Liver (tissue), 9 donors: Measurements from ENCODE around the gene PRELID3B. TPM values are rescaled to one million over a fixed set of nuclear protein-coding genes. Genes with fewer than 3 reads are reported as not detected.

Source experiments
- DNase-seq: peaks from one replicate; pipeline ENCODE4 v3.0.0-alpha.2; 2017; ENCODE audit warnings: low spot score
- H3K27ac ChIP-seq, 2 donors: one replicate each; pipeline ENCODE4 v1.7.0; 2013; ENCODE audit warnings: inconsistent platforms in 2 of 2, low read length in 2 of 2, control low read depth in 1 of 2, low read depth in 1 of 2, mild to moderate bottlenecking in 1 of 2
- H3K27me3 ChIP-seq, 4 donors: one replicate each; pipeline versions ENCODE4 v1.6.1 to v1.7.0; 2013; ENCODE audit warnings: low read length in 3 of 4, inconsistent platforms in 1 of 4, mild to moderate bottlenecking in 1 of 4, moderate library complexity in 1 of 4; ENCODE audit not compliant: control insufficient read depth in 4 of 4, insufficient read depth in 4 of 4
- H3K36me3 ChIP-seq, 4 donors: one replicate each; pipeline versions ENCODE4 v1.6.1 to v1.7.0; 2013; ENCODE audit warnings: low read length in 3 of 4, mild to moderate bottlenecking in 3 of 4, low read depth in 1 of 4, moderate library complexity in 1 of 4; ENCODE audit not compliant: control insufficient read depth in 4 of 4, insufficient read depth in 3 of 4
- H3K4me1 ChIP-seq, 4 donors: one replicate each; pipeline versions ENCODE4 v1.6.1 to v1.7.0; 2013; ENCODE audit warnings: low read length in 3 of 4, mild to moderate bottlenecking in 3 of 4, moderate library complexity in 1 of 4; ENCODE audit not compliant: control insufficient read depth in 4 of 4, insufficient read depth in 4 of 4
- H3K4me3 ChIP-seq, 3 donors: one replicate each; pipeline versions ENCODE4 v1.6.1 to v1.7.0; 2013; ENCODE audit warnings: low read length in 3 of 3, control low read depth in 1 of 3, low read depth in 1 of 3, mild to moderate bottlenecking in 1 of 3
- H3K9ac ChIP-seq, 2 donors: one replicate each; pipeline ENCODE4 v1.7.0; 2013; ENCODE audit warnings: low read length in 2 of 2, mild to moderate bottlenecking in 2 of 2, moderate library complexity in 2 of 2, control low read depth in 1 of 2, low read depth in 1 of 2
- H3K9me3 ChIP-seq, 4 donors: one replicate each; pipeline versions ENCODE4 v1.6.1 to v1.7.0; 2013; ENCODE audit warnings: low read length in 3 of 4; ENCODE audit not compliant: control insufficient read depth in 4 of 4
- EGR1 ChIP-seq, 2 donors: IDR thresholded peaks; 2 replicates each; pipeline ENCODE4 v1.6.1; 2016 to 2018; ENCODE audit warnings: antibody characterized with exemption in 2 of 2, low read depth in 2 of 2
- FOXA1 ChIP-seq: IDR thresholded peaks from 2 replicates; pipeline ENCODE4 v1.6.1; 2016; ENCODE audit warnings: antibody characterized with exemption
- FOXA2 ChIP-seq: IDR thresholded peaks from 2 replicates; pipeline ENCODE4 v1.6.1; 2016; ENCODE audit warnings: antibody characterized with exemption
- GABPA ChIP-seq, 2 donors: IDR thresholded peaks in 1 of 2; conservative IDR thresholded peaks in 1 of 2; 2 replicates each; pipeline ENCODE4 v1.6.1; 2016; ENCODE audit warnings: antibody characterized with exemption in 2 of 2, mild to moderate bottlenecking in 1 of 2, moderate library complexity in 1 of 2
- HNF4A ChIP-seq, 2 donors: conservative IDR thresholded peaks; 2 replicates each; pipeline ENCODE4 v1.6.1; 2016; ENCODE audit warnings: antibody characterized with exemption in 2 of 2, mild to moderate bottlenecking in 2 of 2
- HNF4G ChIP-seq: IDR thresholded peaks from 2 replicates; pipeline ENCODE4 v1.6.1; 2016; ENCODE audit warnings: antibody characterized with exemption
- JUND ChIP-seq, 2 donors: IDR thresholded peaks; 2 replicates each; pipeline ENCODE4 v1.6.1; 2016; ENCODE audit warnings: antibody characterized with exemption in 2 of 2
- NR2F2 ChIP-seq: IDR thresholded peaks from 2 replicates; pipeline ENCODE4 v1.6.1; 2016; ENCODE audit warnings: antibody characterized with exemption
- RAD21 ChIP-seq, 2 donors: IDR thresholded peaks; 2 replicates each; pipeline ENCODE4 v1.6.1; 2016; ENCODE audit warnings: antibody characterized with exemption in 2 of 2, mild to moderate bottlenecking in 2 of 2
- RXRA ChIP-seq, 2 donors: IDR thresholded peaks; 2 replicates each; pipeline ENCODE4 v1.6.1; 2017 to 2018; ENCODE audit warnings: antibody characterized with exemption in 2 of 2, mild to moderate bottlenecking in 1 of 2
- SP1 ChIP-seq: IDR thresholded peaks from 2 replicates; pipeline ENCODE4 v1.6.1; 2018; ENCODE audit warnings: antibody characterized with exemption, mild to moderate bottlenecking
- TAF1 ChIP-seq: conservative IDR thresholded peaks from 2 replicates; pipeline ENCODE4 v1.6.1; 2016; ENCODE audit warnings: antibody characterized with exemption, mild to moderate bottlenecking
- YY1 ChIP-seq: IDR thresholded peaks from 2 replicates; pipeline ENCODE4 v1.6.1; 2016; ENCODE audit warnings: antibody characterized with exemption, mild to moderate bottlenecking
- WGBS: extraction: QIAGEN DNeasy Blood & Tissue Kit; methylation state at CpG from one replicate; pipeline ENCODE4 v1.1.7; 2013; 5-methylcytosine and 5-hydroxymethylcytosine counted together
- polyA plus RNA-seq, 2 donors: library from polyadenylated mRNA; stranded (reverse) in 1 of 2; unstranded in 1 of 2; fragments of 200-250 nt in 1 of 2; fragments of >200 nt in 1 of 2; fragmentation: Nextera tagmentation in 1 of 2; extraction: Ambion mirVana in 1 of 2; gene quantifications; one replicate each; pipeline versions ENCODE4 v1.2.1 to v1.2.3, GENCODE V29; 2013 to 2015
- total RNA-seq, 2 donors: library from RNA; depleted of rRNA; stranded (reverse); fragments of >200 nt; gene quantifications; one replicate each; pipeline ENCODE4 v1.2.3, GENCODE V29; 2014
- TF ChIP-seq, protein P1 (sequence below): fragments of 150-350 bp; IDR thresholded peaks from 2 replicates; pipeline ENCODE4 v1.5.1; 2017; ENCODE audit warnings: improper control_type of control experiment, low read depth, low read length; ENCODE audit not compliant: missing input control
- TF ChIP-seq, protein P2 (sequence below): IDR thresholded peaks from 2 replicates; pipeline ENCODE4 v1.6.1; 2016; ENCODE audit warnings: antibody characterized with exemption
- TF ChIP-seq, protein P3 (sequence below): IDR thresholded peaks from 2 replicates; pipeline ENCODE4 v1.6.1; 2016; ENCODE audit warnings: antibody characterized with exemption
- TF ChIP-seq, protein P4 (sequence below): IDR thresholded peaks from 2 replicates; pipeline ENCODE4 v1.6.1; 2016; ENCODE audit warnings: antibody characterized with exemption
- TF ChIP-seq, protein P5 (sequence below): IDR thresholded peaks from 2 replicates; pipeline ENCODE4 v1.6.1; 2016; ENCODE audit warnings: antibody characterized with exemption, mild to moderate bottlenecking
- donor health status: healthy.
- donor health status: healthy.
- donor health status: healthy.
- donor health status: healthy.
- donor health status: healthy.

The PRELID3B gene
- total and polyA plus RNA-seq, 4 donors: 18.2 to 38.1 (median 25.3) TPM

DNA sequence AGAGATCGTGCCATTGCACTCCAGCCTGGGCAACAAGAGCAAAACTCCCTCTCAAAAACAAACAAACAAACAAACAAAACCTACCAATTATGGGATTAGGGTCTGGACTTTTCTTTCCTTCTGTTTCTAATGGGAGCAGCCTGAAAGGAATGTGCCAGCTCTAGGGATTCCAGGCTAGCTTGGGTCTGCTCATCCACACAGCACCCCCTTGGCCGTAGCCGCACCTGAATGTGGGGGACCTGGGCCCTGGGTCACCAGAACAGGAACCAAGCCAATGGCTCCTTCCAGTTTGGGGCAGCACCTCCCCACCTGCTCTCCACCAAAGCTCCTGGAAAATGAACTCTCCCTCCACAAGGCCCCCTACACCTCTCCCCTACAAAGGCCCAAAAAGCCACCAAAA is 42.3 kb downstream of the PRELID3B start:
- H3K27ac ChIP-seq: no peak overlapping the region
- no peak overlapping the region for H3K4me3 ChIP-seq
- peaks cover 19 to 38% (median 27%) of the 10 kb centered on the region in 4 donors for H3K36me3 ChIP-seq
- H3K27me3 ChIP-seq: no peaks in the 10 kb centered on the region
- H3K9me3 ChIP-seq: no peaks in the 10 kb centered on the region
- DNase-seq: no peak
- 63% methylated on average over 3 of the region's 3 CpGs for WGBS
- TF ChIP-seq NR2F2: no peak
- no peak for TF ChIP-seq JUND (IDR thresholded peaks at IDR 0.05)
- no peak for TF ChIP-seq RXRA (IDR thresholded peaks at IDR 0.05)
- no peak overlapping the region for H3K9ac ChIP-seq
- peaks cover 13 to 39% (median 28%) of the 10 kb centered on the region in 4 donors for H3K4me1 ChIP-seq

DNA sequence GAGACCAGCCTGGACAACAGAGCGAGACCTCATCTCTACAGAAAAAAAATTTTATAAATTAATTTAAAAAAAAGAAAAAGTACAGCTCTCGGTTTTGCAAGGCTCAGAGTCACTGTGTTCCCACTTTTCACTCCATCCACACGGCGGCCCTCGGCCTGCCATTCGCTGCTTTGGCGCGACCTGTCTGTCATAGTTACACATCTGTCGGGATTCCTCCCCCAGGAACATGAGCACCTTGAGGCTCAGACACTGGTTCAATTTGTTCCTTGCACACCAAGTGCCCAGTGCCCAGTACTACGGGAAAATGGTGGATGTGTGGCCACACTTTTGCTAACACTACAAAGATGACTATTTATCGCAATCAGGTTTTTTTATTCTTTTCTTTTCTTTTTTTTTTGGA is 43.9 kb downstream of the PRELID3B start:
- Histone ChIP-seq H3K4me1 (peaks cover 16 to 35% (median 27%) of the 10 kb centered on the region in 4 donors), H3K27me3 (no peaks in the 10 kb centered on the region), H3K4me3 (no peak overlapping the region), H3K36me3 (peaks cover 21 to 37% (median 27%) of the 10 kb centered on the region in 4 donors), H3K9me3 (no peaks in the 10 kb centered on the region), H3K27ac (no peak overlapping the region), H3K9ac (no peak overlapping the region)
- TF ChIP-seq HNF4G (no peak), TAF1 (no peak), GABPA (IDR thresholded peaks at IDR 0.05 in 1 of 2, conservative IDR thresholded peaks at IDR 0.05 in 1 of 2) (no peak), RAD21 (IDR thresholded peaks at IDR 0.05) (no peak), EGR1 (IDR thresholded peaks at IDR 0.05; ENCODE audit: low read depth in 2 of 2) (no peak), HNF4A (conservative IDR thresholded peaks at IDR 0.05) (no peak), JUND (IDR thresholded peaks at IDR 0.05) (no peak), SP1 (no peak), FOXA2 (no peak), YY1 (no peak), NR2F2 (no peak), RXRA (IDR thresholded peaks at IDR 0.05) (no peak), FOXA1 (no peak)
- TF ChIP-seq, protein P1, sequence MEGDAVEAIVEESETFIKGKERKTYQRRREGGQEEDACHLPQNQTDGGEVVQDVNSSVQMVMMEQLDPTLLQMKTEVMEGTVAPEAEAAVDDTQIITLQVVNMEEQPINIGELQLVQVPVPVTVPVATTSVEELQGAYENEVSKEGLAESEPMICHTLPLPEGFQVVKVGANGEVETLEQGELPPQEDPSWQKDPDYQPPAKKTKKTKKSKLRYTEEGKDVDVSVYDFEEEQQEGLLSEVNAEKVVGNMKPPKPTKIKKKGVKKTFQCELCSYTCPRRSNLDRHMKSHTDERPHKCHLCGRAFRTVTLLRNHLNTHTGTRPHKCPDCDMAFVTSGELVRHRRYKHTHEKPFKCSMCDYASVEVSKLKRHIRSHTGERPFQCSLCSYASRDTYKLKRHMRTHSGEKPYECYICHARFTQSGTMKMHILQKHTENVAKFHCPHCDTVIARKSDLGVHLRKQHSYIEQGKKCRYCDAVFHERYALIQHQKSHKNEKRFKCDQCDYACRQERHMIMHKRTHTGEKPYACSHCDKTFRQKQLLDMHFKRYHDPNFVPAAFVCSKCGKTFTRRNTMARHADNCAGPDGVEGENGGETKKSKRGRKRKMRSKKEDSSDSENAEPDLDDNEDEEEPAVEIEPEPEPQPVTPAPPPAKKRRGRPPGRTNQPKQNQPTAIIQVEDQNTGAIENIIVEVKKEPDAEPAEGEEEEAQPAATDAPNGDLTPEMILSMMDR: no peak
- TF ChIP-seq, protein P2, sequence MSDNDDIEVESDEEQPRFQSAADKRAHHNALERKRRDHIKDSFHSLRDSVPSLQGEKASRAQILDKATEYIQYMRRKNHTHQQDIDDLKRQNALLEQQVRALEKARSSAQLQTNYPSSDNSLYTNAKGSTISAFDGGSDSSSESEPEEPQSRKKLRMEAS: no peak
- TF ChIP-seq, protein P3, sequence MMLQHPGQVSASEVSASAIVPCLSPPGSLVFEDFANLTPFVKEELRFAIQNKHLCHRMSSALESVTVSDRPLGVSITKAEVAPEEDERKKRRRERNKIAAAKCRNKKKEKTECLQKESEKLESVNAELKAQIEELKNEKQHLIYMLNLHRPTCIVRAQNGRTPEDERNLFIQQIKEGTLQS: no peak
- TF ChIP-seq, protein P4, sequence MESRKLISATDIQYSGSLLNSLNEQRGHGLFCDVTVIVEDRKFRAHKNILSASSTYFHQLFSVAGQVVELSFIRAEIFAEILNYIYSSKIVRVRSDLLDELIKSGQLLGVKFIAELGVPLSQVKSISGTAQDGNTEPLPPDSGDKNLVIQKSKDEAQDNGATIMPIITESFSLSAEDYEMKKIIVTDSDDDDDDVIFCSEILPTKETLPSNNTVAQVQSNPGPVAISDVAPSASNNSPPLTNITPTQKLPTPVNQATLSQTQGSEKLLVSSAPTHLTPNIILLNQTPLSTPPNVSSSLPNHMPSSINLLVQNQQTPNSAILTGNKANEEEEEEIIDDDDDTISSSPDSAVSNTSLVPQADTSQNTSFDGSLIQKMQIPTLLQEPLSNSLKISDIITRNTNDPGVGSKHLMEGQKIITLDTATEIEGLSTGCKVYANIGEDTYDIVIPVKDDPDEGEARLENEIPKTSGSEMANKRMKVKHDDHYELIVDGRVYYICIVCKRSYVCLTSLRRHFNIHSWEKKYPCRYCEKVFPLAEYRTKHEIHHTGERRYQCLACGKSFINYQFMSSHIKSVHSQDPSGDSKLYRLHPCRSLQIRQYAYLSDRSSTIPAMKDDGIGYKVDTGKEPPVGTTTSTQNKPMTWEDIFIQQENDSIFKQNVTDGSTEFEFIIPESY: no peak
- TF ChIP-seq, protein P5, sequence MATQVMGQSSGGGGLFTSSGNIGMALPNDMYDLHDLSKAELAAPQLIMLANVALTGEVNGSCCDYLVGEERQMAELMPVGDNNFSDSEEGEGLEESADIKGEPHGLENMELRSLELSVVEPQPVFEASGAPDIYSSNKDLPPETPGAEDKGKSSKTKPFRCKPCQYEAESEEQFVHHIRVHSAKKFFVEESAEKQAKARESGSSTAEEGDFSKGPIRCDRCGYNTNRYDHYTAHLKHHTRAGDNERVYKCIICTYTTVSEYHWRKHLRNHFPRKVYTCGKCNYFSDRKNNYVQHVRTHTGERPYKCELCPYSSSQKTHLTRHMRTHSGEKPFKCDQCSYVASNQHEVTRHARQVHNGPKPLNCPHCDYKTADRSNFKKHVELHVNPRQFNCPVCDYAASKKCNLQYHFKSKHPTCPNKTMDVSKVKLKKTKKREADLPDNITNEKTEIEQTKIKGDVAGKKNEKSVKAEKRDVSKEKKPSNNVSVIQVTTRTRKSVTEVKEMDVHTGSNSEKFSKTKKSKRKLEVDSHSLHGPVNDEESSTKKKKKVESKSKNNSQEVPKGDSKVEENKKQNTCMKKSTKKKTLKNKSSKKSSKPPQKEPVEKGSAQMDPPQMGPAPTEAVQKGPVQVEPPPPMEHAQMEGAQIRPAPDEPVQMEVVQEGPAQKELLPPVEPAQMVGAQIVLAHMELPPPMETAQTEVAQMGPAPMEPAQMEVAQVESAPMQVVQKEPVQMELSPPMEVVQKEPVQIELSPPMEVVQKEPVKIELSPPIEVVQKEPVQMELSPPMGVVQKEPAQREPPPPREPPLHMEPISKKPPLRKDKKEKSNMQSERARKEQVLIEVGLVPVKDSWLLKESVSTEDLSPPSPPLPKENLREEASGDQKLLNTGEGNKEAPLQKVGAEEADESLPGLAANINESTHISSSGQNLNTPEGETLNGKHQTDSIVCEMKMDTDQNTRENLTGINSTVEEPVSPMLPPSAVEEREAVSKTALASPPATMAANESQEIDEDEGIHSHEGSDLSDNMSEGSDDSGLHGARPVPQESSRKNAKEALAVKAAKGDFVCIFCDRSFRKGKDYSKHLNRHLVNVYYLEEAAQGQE: no peak
- no peak for DNase-seq
- WGBS: 97% methylated on average over 11 of the region's 11 CpGs
